ENCODE data around the gene TRAF3IP1.
"Not testable (repeated sequence)": the region's sequence is repeated elsewhere in the genome, so short reads cannot be mapped to it uniquely, and the experiment has no call there.

TRAF3IP1 gene

GRCh38 chr2:238321467-238321866 lies 1.1 kb downstream of the TRAF3IP1 start:
- no peaks in the 10 kb centered on the region for H3K9me3 ChIP-seq (ENCODE audit: severe bottlenecking)
- H3K4me3 ChIP-seq (ENCODE audit: low read depth, low read length), result peak overlapping the region; percentile 53
- H3K36me3 ChIP-seq, result peaks cover 17% of the 10 kb centered on the region
- TF ChIP-seq, protein P1, sequence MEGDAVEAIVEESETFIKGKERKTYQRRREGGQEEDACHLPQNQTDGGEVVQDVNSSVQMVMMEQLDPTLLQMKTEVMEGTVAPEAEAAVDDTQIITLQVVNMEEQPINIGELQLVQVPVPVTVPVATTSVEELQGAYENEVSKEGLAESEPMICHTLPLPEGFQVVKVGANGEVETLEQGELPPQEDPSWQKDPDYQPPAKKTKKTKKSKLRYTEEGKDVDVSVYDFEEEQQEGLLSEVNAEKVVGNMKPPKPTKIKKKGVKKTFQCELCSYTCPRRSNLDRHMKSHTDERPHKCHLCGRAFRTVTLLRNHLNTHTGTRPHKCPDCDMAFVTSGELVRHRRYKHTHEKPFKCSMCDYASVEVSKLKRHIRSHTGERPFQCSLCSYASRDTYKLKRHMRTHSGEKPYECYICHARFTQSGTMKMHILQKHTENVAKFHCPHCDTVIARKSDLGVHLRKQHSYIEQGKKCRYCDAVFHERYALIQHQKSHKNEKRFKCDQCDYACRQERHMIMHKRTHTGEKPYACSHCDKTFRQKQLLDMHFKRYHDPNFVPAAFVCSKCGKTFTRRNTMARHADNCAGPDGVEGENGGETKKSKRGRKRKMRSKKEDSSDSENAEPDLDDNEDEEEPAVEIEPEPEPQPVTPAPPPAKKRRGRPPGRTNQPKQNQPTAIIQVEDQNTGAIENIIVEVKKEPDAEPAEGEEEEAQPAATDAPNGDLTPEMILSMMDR (IDR thresholded peaks at IDR 0.05; ENCODE audit: low read depth, low read length), result no peak
- no peaks in the 10 kb centered on the region for H3K27me3 ChIP-seq (ENCODE audit: insufficient read depth, low read depth, severe bottlenecking)
- DNase-seq, result no peak
- no peak overlapping the region for H3K27ac ChIP-seq

- no peak for DNase-seq
- Histone ChIP-seq H3K27me3 (ENCODE audit: insufficient read depth, low read depth, severe bottlenecking) (no peaks in the 10 kb centered on the region), H3K9me3 (ENCODE audit: severe bottlenecking) (no peaks in the 10 kb centered on the region), H3K36me3 (peaks cover 20% of the 10 kb centered on the region), H3K27ac (no peak overlapping the region), H3K4me3 (ENCODE audit: low read depth, low read length) (no peak overlapping the region)
- TF ChIP-seq, protein P1 (IDR thresholded peaks at IDR 0.05; ENCODE audit: low read depth, low read length), result no peak
Measured at GRCh38 chr2:238322001-238322411, 1.7 kb downstream of the TRAF3IP1 start.

DNA sequence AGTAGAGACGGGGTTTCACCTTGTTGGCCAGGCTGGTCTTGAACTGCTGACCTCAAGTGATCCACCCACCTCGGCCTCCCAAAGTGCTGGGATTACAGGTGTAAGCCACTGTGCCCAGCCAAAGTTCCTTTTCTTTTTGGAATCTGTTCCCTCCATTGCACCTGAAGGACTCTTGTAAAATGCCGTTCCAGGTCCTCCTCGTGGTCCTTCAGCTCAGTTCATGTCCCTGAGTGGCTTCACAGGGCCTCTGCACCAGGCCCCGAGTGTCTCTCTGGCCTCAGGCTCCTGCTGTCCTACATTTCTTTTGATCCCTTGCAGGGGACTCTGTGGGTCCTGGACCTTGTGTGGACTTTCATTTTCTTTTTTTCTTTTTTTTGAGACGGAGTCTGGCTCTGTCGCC lies 3.9 kb downstream of the TRAF3IP1 start:
- not testable (repeated sequence) for DNase-seq; H3K9me3 ChIP-seq (ENCODE audit: severe bottlenecking); H3K4me3 ChIP-seq (ENCODE audit: low read depth, low read length); H3K27me3 ChIP-seq (ENCODE audit: insufficient read depth, low read depth, severe bottlenecking); H3K27ac ChIP-seq
- H3K36me3 ChIP-seq, result peaks cover 41% of the 10 kb centered on the region

DNA sequence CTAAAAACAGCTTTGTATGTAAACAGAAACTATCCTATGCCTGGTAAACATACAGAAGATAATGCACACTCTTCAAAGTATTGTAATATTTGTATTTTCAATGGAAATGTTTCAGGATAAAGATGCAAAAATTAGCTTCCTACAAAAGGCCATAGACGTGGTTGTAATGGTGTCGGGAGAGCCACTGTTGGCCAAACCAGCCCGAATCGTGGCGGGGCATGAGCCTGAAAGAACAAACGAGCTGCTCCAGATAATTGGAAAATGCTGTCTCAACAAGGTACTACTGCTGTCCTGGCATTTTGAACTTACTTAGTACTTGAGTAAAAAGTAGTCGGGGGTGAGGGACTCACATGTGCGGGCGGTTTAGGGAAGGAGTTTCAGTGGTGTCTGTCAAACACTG lies 5.4 kb downstream of the TRAF3IP1 start:
- Histone ChIP-seq H3K9me3 (ENCODE audit: severe bottlenecking) (no peaks in the 10 kb centered on the region), H3K36me3 (peaks cover 54% of the 10 kb centered on the region), H3K4me3 (ENCODE audit: low read depth, low read length) (no peak overlapping the region), H3K27me3 (ENCODE audit: insufficient read depth, low read depth, severe bottlenecking) (no peaks in the 10 kb centered on the region), H3K27ac (no peak overlapping the region)
- no peak for DNase-seq
- TF ChIP-seq, protein P1 (IDR thresholded peaks at IDR 0.05; ENCODE audit: low read depth, low read length), result no peak

DNA sequence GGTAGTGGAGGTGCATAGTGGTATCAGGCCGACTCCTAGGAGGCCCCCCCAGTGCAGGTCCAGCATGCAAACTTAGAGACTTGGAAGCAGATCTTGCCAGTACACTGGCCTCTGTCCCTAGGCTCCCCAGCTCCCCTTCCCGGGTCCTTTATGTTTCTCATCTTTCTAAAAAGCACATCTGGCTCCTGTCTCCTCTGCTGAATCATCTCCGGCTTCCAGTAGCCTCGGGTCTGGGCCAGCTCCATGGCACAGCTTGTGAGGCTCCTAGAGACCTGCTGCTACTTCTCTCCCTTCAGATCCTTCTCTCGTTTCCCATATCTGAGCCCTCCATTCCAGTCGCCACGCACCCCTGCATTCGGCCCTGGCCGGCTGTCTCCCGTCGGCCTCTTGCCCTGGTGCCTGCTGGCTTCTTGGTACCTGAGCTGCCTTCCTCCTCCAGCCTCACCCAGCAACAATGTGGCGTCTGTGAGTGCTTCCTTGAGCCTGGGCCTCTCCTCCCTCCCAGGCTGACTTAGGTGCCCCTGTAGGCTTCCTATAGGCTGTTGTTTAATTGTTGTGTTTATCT lies 6.6 kb downstream of the TRAF3IP1 start:
- peaks cover 55% of the 10 kb centered on the region for H3K36me3 ChIP-seq
- TF ChIP-seq, protein P1 (IDR thresholded peaks at IDR 0.05; ENCODE audit: low read depth, low read length), result no peak

DNA sequence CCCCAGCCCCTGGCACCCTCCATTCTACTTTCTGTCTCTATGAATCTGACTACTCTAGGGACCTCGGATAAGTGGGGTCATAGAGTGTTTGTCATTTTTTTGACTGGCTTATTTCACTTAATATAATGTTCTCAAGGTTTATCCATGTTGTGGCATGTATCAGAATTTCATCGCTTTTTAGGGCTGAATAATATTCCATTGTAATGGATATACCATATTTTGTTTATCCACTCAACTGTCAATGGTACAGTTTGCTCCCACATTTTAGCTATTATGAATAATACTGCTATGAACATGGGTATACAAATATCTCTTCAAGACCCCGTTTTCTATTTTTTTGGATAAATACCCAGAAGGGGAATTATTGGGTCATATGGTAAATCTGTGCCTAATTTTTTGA lies 7.4 kb downstream of the TRAF3IP1 start:
- TF ChIP-seq, protein P1 (IDR thresholded peaks at IDR 0.05; ENCODE audit: low read depth, low read length), result no peak
- Histone ChIP-seq H3K27ac (no peak overlapping the region), H3K36me3 (peaks cover 54% of the 10 kb centered on the region), H3K9me3 (ENCODE audit: severe bottlenecking) (no peaks in the 10 kb centered on the region), H3K4me3 (ENCODE audit: low read depth, low read length) (no peak overlapping the region), H3K27me3 (ENCODE audit: insufficient read depth, low read depth, severe bottlenecking) (no peaks in the 10 kb centered on the region)
- DNase-seq, result no peak

More for the DNA sequence above, 6.6 kb downstream of the TRAF3IP1 start:
- no peaks in the 10 kb centered on the region for H3K27me3 ChIP-seq (ENCODE audit: insufficient read depth, low read depth, severe bottlenecking)
- H3K4me3 ChIP-seq (ENCODE audit: low read depth, low read length), result no peak overlapping the region
- H3K9me3 ChIP-seq (ENCODE audit: severe bottlenecking), result no peaks in the 10 kb centered on the region
- no peak overlapping the region for H3K27ac ChIP-seq
- no peak for DNase-seq

All from WERI-Rb-1 (cell line).